ENCODE data around the gene LBH.
A peak's percentile ranks its signal among the peaks of the same experiment; 100 is the strongest.

The LBH gene

GRCh38 chr2:30217644-30218337, 13.5 kb upstream of the LBH start:
- peak; percentile 61 for DNase-seq

DNA sequence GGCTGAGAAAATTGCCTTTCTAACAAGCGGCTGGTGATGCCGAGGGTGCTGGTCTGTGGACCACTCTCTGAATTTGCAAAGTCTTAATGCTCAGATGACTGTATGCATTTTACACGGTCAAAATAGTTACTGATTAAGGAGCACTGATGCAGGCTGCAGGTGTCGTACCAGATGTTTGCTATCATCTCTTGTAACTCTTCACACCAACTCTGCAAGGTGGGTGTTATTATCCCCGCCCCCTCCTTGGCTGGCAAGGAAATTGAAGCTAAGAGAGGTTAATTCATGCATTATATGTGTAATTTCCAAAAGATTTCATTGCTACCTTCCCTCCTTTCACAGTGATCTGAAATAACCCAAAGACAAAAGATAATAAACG, 13.0 kb upstream of the LBH start:
- DNase-seq = no peak

- no peak for DNase-seq
These were observed 12.5 kb upstream of the LBH start for GRCh38 chr2:30218814-30219213.

GRCh38 chr2:30219886-30220875, 11.2 kb upstream of the LBH start:
- DNase-seq = no peak

- DNase-seq = no peak
These were observed 9.8 kb upstream of the LBH start for GRCh38 chr2:30221531-30221930.

- no peak for DNase-seq
These were observed 9.3 kb upstream of the LBH start for GRCh38 chr2:30222031-30222430.

DNA sequence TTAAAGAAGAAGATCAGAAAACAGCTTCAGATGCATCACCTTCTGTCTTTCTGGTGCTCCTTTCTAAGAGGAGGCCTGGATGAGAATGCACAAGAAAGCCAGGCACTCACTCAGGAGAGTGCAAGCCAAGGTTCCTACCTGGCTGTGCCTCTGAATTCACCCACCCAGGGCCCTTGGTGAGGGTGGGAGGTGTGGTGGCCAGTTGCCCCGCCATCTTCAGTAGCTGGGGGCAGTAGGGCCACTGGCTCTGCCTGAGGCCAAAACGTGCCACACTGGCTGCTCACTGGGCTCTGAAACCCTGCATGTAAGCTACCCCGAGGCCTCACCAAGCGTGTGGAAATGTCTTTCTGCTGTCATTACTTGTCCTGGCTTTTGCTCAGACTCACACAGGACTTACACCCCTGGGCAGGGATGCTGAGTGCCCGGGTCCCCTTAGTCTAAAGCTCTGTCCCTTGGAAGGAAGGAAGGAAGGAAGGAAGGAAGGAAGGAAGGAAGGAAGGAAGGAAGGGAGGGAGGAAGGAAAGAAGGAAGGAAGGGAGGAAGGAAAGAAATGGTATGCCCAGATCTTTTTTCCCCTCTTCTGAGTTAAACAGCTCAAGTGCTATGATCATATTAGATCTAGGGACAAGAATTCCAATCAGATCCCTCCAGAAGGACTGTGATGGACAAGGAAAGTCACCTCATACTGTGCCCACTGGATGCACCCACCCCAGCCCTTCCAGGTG, 8.5 kb upstream of the LBH start:
- DNase-seq = no peak

DNA sequence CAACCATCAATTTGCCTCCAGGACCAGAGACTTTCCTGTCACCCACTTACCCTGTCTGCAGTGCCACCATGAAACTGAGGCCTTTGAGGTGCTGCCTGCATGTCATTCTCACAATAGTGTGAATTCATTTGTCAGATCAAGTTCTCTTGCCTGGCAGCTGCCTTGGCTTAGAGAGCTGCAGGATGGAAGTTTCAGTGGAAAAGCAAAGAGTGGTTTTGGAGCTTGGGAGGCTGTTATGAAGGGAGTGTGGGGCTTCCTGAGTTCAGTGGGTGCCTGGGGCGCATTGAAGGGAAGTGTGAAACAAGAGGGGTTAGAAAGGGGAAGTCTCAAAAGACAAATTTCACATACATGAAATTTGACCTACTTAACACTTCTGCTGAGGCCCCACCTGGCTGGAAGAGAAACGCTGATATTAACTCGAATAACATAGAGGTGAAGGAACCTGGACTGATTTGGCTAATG, 7.9 kb upstream of the LBH start:
- no peak for DNase-seq

DNA sequence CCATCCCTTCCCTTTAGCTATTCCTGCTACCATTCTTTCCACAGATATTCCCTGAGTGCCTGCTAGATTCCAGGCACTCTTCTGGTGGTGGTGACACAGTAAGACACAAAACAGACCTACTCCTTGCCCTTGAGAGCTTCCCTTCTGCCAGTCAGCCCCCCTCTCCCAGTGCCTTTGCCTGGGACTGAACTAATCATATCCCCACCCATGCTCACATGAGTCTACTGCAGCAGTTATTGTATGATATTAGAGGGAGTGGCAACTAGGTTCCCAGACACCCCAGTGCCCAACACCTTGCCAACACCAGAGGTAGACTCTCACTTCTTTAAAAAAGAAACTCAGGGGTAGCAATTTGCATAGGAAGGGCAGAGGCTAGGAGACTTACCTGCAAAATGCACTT, 7.2 kb upstream of the LBH start:
- no peak for DNase-seq

DNA sequence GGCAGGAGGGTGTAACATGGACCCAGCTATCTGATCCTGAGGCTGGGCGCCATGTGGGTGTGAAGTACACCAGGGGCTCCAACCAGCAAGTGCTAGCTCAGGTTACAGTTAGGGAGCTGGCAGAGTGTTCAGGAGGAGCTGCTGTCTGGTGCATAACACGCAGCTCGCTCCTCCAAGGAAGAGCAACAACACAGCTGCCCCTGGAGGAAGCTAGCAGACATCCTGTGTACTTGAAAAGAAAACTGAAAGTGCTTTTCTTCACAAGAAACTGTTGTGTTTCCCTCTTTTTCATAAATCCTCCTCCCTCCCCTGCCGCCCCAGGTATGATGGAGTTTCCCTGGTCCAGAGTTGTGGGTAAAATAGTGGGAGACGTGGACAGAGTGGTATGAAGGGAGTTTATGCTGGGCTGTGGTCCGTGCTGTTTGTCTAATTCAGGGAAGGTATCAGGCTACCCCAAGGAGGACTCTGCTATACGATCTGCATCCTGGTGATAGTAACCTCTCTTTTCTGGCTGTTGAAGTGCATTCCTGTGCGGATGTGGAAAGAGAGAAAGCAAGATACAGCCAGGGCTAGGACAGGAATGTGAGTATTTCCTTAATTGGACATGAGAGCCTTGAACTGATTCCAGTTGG, 6.1 kb upstream of the LBH start:
- peak; percentile 67 for DNase-seq

- no peak for DNase-seq
These were observed 4.9 kb upstream of the LBH start for GRCh38 chr2:30226144-30227032.

- no peak for DNase-seq
These were observed 1.7 kb upstream of the LBH start for GRCh38 chr2:30229596-30229995.

GRCh38 chr2:30230497-30231211, 680 bp upstream of the LBH start:
- DNase-seq = peak; percentile 71

GRCh38 chr2:30231996-30232800, 864 bp downstream of the LBH start:
- peak; percentile 87 for DNase-seq

- no peak for DNase-seq
These were observed 1.4 kb downstream of the LBH start for GRCh38 chr2:30232801-30233130.

- DNase-seq = peak; percentile 52
These were observed 2.1 kb downstream of the LBH start for GRCh38 chr2:30233271-30234009.

DNA sequence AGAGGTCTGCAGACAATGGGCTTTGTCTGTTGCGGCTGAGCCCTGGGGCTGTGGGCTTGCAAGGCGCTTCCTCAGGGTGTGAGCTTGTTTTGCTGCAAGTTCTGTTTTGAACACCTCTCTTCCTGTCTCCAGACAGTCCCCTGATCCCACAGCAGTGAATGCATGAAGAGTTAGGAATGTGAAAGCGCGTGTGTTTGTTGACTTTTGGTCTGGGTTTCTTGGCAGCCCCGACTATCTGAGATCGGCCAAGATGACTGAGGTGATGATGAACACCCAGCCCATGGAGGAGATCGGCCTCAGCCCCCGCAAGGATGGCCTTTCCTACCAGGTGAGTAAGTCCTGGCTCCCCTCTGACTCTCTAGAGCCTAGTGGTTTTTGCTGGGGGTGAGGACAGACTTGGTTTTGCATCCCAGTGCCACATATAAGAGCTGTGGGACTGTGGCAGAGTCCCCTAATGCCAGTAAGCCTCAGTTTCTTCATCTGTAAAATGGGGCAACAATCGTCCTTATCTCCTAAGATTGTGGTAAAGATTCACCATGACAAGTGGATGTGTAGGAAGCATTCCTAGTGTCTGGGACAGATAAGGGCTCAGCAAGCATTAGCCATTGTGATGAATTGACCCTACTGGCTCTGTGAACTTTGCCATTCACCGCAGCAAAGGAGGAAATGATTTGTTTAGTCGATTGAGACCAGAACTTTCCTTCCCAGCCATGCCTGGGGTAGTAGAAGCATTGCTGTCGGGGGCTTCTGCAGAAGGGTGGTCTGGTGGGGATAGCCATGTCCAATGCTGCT, 3.0 kb downstream of the LBH start:
- DNase-seq = peak; percentile 60

DNA sequence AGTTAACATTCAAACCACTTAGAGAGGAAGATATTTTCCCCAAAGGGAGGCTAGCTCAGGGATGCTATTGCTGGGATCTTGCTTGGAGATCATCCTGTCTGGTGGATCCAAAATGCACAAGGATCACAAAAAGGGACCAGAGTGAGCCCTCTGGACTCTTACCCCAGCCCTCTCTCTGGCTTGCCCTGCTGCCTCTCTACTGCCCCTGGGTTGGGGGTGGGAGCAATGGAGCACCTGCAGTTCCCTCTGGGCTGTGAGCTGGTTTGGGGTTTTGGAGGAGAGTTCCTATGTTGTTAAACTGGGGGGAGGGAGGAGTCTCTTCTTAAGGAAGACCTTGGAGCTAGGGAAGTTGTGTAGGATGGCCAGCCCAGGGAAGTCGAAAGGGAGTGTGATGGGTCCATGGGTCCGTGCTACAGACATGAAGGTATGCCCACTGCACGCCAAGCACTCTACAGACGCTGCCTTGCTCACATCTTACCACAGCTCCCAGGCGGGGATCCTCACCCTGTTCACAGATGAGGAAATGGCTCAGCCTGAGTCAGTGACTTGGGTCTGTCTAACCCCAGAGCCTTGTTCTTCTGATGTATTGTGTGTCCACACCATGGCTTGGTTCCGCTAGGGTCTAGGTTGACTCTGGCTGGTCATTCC, 3.8 kb downstream of the LBH start:
- no peak for DNase-seq

Data from right hindlimb (tissue), 1 donor.